ENCODE data around the gene CEPT1. TPM values are rescaled to one million over a fixed set of nuclear protein-coding genes. Genes with fewer than 3 reads are reported as not detected.

The CEPT1 gene
- total and polyA plus RNA-seq, 8 donors = 8.5 to 23.8 (median 13.1) TPM

GRCh38 chr1:111202707-111203623 is 62.9 kb downstream of the CEPT1 start:
- WGBS, 2 donors = 50% methylated on average over 4 of the region's 4 CpGs
- Histone ChIP-seq H3K9me3 (no peaks in the 10 kb centered on the region), H3K4me3 (peak overlapping the region; percentile 67 to 71 (median 70)), H3K36me3 (peaks cover 0 to 3% (median 0%) of the 10 kb centered on the region in 3 donors), H3K27me3 (no peaks in the 10 kb centered on the region), H3K4me1 (peaks cover 34 to 41% (median 38%) of the 10 kb centered on the region in 3 donors), H3K27ac (peak overlapping the region; percentile 86 to 95 (median 94))
- TF ChIP-seq CTCF (IDR thresholded peaks at IDR 0.05) = no peak
- no peak for ATAC-seq
- FAIRE-seq = no peak
- peak in 1 of 6 donors; percentile 20 for DNase-seq
- intact Hi-C loops (cut with DNase I) = no loop called here

- intact Hi-C loops (cut with DNase I) = no loop called here
- H3K36me3 ChIP-seq = no peaks in the 10 kb centered on the region
- FAIRE-seq (no peak), ATAC-seq (peak; percentile 68 to 82 (median 76)), DNase-seq (peak; percentile 77 to 93 (median 84))
- TF ChIP-seq CTCF (IDR thresholded peaks at IDR 0.05) = no peak
- no peaks in the 10 kb centered on the region for H3K27me3 ChIP-seq
- H3K9me3 ChIP-seq = no peaks in the 10 kb centered on the region
- H3K27ac ChIP-seq = peak overlapping the region; percentile 86 to 95 (median 94)
- H3K4me3 ChIP-seq = peak overlapping the region; percentile 67 to 71 (median 70)
- WGBS, 2 donors = 2 to 3% methylated on average over 28 to 41 of the region's 41 CpGs
- H3K4me1 ChIP-seq = peaks cover 32 to 41% (median 38%) of the 10 kb centered on the region in 3 donors
These were observed 63.7 kb downstream of the CEPT1 start for GRCh38 chr1:111203681-111204200.

GRCh38 chr1:111204201-111204982 is 64.4 kb downstream of the CEPT1 start:
- FAIRE-seq = no peak
- H3K4me1 ChIP-seq = peaks cover 26 to 40% (median 37%) of the 10 kb centered on the region in 3 donors
- no peaks in the 10 kb centered on the region for H3K36me3 ChIP-seq
- TF ChIP-seq CTCF (IDR thresholded peaks at IDR 0.05) = no peak
- peak; percentile 75 to 85 (median 82) for ATAC-seq
- 2% methylated on average over 44 to 61 of the region's 61 CpGs for WGBS, 2 donors
- H3K27ac ChIP-seq = peak overlapping the region; percentile 86 to 95 (median 94)
- peak; percentile 73 to 91 (median 82) for DNase-seq
- H3K4me3 ChIP-seq = peak overlapping the region; percentile 67 to 71 (median 70)
- intact Hi-C loops (cut with DNase I) = no loop called here
- H3K27me3 ChIP-seq = no peaks in the 10 kb centered on the region
- no peaks in the 10 kb centered on the region for H3K9me3 ChIP-seq

GRCh38 chr1:111204983-111205713 is 65.1 kb downstream of the CEPT1 start:
- Histone ChIP-seq H3K9me3 (no peaks in the 10 kb centered on the region), H3K36me3 (no peaks in the 10 kb centered on the region), H3K27me3 (no peaks in the 10 kb centered on the region), H3K4me1 (peaks cover 21 to 33% (median 29%) of the 10 kb centered on the region in 3 donors), H3K27ac (peak overlapping the region; percentile 86 to 95 (median 94)), H3K4me3 (peak overlapping the region in 1 of 4 donors; percentile 71)
- ATAC-seq (no peak), DNase-seq (no peak), FAIRE-seq (no peak)
- intact Hi-C loops (cut with DNase I) = no loop called here
- WGBS, 2 donors = 60 to 65% methylated on average over 9 of the region's 9 CpGs
- TF ChIP-seq CTCF (IDR thresholded peaks at IDR 0.05) = no peak
